Measurements from ENCODE around the gene ZNF236. TPM values are rescaled to one million over a fixed set of nuclear protein-coding genes. Genes with fewer than 3 reads are reported as not detected.

Gene ZNF236
- total RNA-seq, 1 experiment from 2014 or later: 24.8 TPM

- intact Hi-C loops (cut with micrococcal nuclease; ENCODE audit: unreplicated experiment): no loop called here
- CTCF ChIA-PET: no interaction called here
- no peak overlapping the region for H3K27ac ChIP-seq (ENCODE audit: low read depth, low read length, poor library complexity, severe bottlenecking)
- POLR2A ChIA-PET (ENCODE audit: low non-redundant PET): no interaction called here
- H3K36me3 ChIP-seq (ENCODE audit: insufficient read depth, low read length, poor library complexity, severe bottlenecking): no peaks in the 10 kb centered on the region
- no peaks in the 10 kb centered on the region for H3K9me3 ChIP-seq (ENCODE audit: low read depth, low read length, poor library complexity, severe bottlenecking)
- no peak for DNase-seq (ENCODE audit: low spot score)
- H3K4me1 ChIP-seq (ENCODE audit: insufficient read depth, low read length, poor library complexity, severe bottlenecking): no peaks in the 10 kb centered on the region
- H3K4me3 ChIP-seq (ENCODE audit: low read depth, low read length, poor library complexity, severe bottlenecking): no peak overlapping the region
- BruUV-seq (replicated peaks): no TSS peak
- TF ChIP-seq, protein P1, sequence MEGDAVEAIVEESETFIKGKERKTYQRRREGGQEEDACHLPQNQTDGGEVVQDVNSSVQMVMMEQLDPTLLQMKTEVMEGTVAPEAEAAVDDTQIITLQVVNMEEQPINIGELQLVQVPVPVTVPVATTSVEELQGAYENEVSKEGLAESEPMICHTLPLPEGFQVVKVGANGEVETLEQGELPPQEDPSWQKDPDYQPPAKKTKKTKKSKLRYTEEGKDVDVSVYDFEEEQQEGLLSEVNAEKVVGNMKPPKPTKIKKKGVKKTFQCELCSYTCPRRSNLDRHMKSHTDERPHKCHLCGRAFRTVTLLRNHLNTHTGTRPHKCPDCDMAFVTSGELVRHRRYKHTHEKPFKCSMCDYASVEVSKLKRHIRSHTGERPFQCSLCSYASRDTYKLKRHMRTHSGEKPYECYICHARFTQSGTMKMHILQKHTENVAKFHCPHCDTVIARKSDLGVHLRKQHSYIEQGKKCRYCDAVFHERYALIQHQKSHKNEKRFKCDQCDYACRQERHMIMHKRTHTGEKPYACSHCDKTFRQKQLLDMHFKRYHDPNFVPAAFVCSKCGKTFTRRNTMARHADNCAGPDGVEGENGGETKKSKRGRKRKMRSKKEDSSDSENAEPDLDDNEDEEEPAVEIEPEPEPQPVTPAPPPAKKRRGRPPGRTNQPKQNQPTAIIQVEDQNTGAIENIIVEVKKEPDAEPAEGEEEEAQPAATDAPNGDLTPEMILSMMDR (conservative IDR thresholded peaks at IDR 0.05; ENCODE audit: low read depth, low read length): no peak
- no peak for TF ChIP-seq EZH2 (IDR thresholded peaks at IDR 0.05; ENCODE audit: borderline replicate concordance, low read depth, low read length, poor library complexity, severe bottlenecking)
- no peaks in the 10 kb centered on the region for H3K27me3 ChIP-seq (replicated peaks; ENCODE audit: insufficient read depth, low read depth, low read length, poor library complexity)
Measured at GRCh38 chr18:76972846-76973519, 150.6 kb downstream of the ZNF236 start.

- DNase-seq (ENCODE audit: low spot score): no peak
- Histone ChIP-seq H3K4me3 (ENCODE audit: low read depth, low read length, poor library complexity, severe bottlenecking) (no peak overlapping the region), H3K4me1 (ENCODE audit: insufficient read depth, low read length, poor library complexity, severe bottlenecking) (no peaks in the 10 kb centered on the region), H3K27ac (ENCODE audit: low read depth, low read length, poor library complexity, severe bottlenecking) (no peak overlapping the region), H3K9me3 (ENCODE audit: low read depth, low read length, poor library complexity, severe bottlenecking) (no peaks in the 10 kb centered on the region), H3K36me3 (ENCODE audit: insufficient read depth, low read length, poor library complexity, severe bottlenecking) (no peaks in the 10 kb centered on the region), H3K27me3 (replicated peaks; ENCODE audit: insufficient read depth, low read depth, low read length, poor library complexity) (no peaks in the 10 kb centered on the region)
- TF ChIP-seq EZH2 (IDR thresholded peaks at IDR 0.05; ENCODE audit: borderline replicate concordance, low read depth, low read length, poor library complexity, severe bottlenecking): no peak
- TF ChIP-seq, protein P1 (conservative IDR thresholded peaks at IDR 0.05; ENCODE audit: low read depth, low read length): no peak
- CTCF ChIA-PET: no interaction called here
- BruUV-seq (replicated peaks): no TSS peak
- intact Hi-C loops (cut with micrococcal nuclease; ENCODE audit: unreplicated experiment): no loop called here
- POLR2A ChIA-PET (ENCODE audit: low non-redundant PET): no interaction called here
Measured at GRCh38 chr18:76973520-76974266, 151.3 kb downstream of the ZNF236 start.

- H3K4me3 ChIP-seq (ENCODE audit: low read depth, low read length, poor library complexity, severe bottlenecking): no peak overlapping the region
- no peaks in the 10 kb centered on the region for H3K27me3 ChIP-seq (replicated peaks; ENCODE audit: insufficient read depth, low read depth, low read length, poor library complexity)
- H3K36me3 ChIP-seq (ENCODE audit: insufficient read depth, low read length, poor library complexity, severe bottlenecking): no peaks in the 10 kb centered on the region
- TF ChIP-seq, protein P1 (conservative IDR thresholded peaks at IDR 0.05; ENCODE audit: low read depth, low read length): no peak
- TF ChIP-seq EZH2 (IDR thresholded peaks at IDR 0.05; ENCODE audit: borderline replicate concordance, low read depth, low read length, poor library complexity, severe bottlenecking): no peak
- no TSS peak for BruUV-seq (replicated peaks)
- no peaks in the 10 kb centered on the region for H3K4me1 ChIP-seq (ENCODE audit: insufficient read depth, low read length, poor library complexity, severe bottlenecking)
- ChIA-PET POLR2A (ENCODE audit: low non-redundant PET) (no interaction called here), CTCF (no interaction called here)
- DNase-seq (ENCODE audit: low spot score): no peak
- H3K9me3 ChIP-seq (ENCODE audit: low read depth, low read length, poor library complexity, severe bottlenecking): no peaks in the 10 kb centered on the region
- intact Hi-C loops (cut with micrococcal nuclease; ENCODE audit: unreplicated experiment): no loop called here
- H3K27ac ChIP-seq (ENCODE audit: low read depth, low read length, poor library complexity, severe bottlenecking): no peak overlapping the region
Measured at GRCh38 chr18:76974386-76974785, 152.0 kb downstream of the ZNF236 start.

All from A673 (cell line).